ENCODE results near the gene CCDC24. TPM values are rescaled to one million over a fixed set of nuclear protein-coding genes. Genes with fewer than 3 reads are reported as not detected.
A peak's percentile ranks its signal among the peaks of the same experiment; 100 is the strongest.

CCDC24 gene
- total and polyA plus RNA-seq, 5 donors from 2014 or later: 0.18 to 1.8 (median 0.74) TPM

DNA sequence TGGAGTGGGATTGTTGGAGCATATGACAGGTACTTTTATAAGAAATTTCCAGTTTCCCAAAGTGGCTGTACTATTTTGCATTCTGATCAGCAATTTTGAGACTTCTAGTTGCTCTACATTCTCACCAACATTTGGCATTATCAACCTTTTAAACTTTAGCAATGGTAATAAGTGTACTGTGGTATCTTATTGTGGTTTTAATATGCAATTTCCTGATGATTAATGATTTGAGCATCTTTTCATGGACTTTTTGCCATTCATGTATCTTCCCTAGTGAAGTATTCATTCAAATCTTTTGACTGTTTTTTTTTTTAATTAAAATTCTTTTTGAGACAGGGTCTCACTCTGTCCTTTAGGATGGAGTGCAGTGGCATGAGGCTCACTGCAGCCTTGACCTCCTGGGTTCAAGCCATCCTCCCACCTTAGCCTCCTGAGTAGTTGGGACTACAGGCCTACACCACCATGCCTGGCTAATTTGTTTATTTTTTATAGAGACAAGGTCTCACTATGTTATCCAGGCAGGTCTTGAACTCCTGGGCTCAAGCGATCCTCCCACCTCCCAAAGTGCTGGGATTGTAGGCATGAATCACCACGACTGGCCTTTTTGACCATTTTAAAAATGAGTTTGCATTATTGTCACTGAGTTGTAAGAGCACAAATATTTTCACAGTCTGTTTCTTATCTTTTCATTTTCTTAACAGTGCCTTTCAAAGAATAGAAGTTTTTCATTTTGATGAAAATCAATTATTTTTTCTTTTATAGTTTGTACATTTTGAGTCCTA lies 47.7 kb downstream of the CCDC24 start:
- H3K9me3 Mint-ChIP-seq: no peaks in the 10 kb centered on the region
- no peak overlapping the region for H3K27ac Mint-ChIP-seq
- no peaks in the 10 kb centered on the region for H3K36me3 Mint-ChIP-seq
- no peak overlapping the region for H3K27ac ChIP-seq (ENCODE audit: insufficient read depth, low read length, poor library complexity, severe bottlenecking)
- no peaks in the 10 kb centered on the region for H3K4me1 Mint-ChIP-seq
- ATAC-seq (ENCODE audit: low read depth in 2 of 2): no peak
- H3K9me3 ChIP-seq (ENCODE audit: control insufficient read depth in 2 of 2, low read length in 2 of 2): no peaks in the 10 kb centered on the region
- DNase-seq: no peak
- H3K27me3 ChIP-seq (ENCODE audit: control insufficient read depth, insufficient read depth, low read length): peaks cover 2% of the 10 kb centered on the region
- peaks cover 16% of the 10 kb centered on the region for H3K27me3 Mint-ChIP-seq
- H3K36me3 ChIP-seq (ENCODE audit: control insufficient read depth, insufficient read depth, low read length): no peaks in the 10 kb centered on the region
- no peak overlapping the region for H3K4me3 Mint-ChIP-seq
- no peaks in the 10 kb centered on the region for H3K4me1 ChIP-seq (ENCODE audit: control insufficient read depth, insufficient read depth, low read length, poor library complexity, severe bottlenecking)
- H3K4me3 ChIP-seq (ENCODE audit: low read depth, low read length): no peak overlapping the region

DNA sequence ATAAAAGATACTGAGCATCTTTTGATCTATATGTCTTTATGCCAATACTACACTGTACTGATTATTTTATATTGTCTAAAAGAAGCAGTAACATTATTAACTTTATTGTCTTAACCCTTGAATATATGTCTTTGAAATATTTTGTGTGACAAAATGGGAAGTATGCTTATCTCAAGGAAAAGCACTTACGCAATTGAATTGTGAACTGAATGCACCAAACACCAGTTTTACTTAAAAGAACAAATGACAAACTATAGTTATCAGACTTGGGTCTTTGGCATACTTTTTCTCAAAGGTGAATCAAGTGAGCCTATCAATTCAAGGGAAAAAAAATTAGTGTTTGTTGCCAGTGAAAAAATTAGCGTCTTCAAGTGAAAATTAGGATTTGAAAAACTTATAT lies 49.0 kb downstream of the CCDC24 start:
- Mint-ChIP-seq H3K9me3 (no peaks in the 10 kb centered on the region), H3K27ac (no peak overlapping the region), H3K27me3 (peaks cover 18% of the 10 kb centered on the region), H3K4me3 (no peak overlapping the region), H3K36me3 (no peaks in the 10 kb centered on the region), H3K4me1 (no peaks in the 10 kb centered on the region)
- DNase-seq (no peak), ATAC-seq (ENCODE audit: low read depth in 2 of 2) (no peak)
- H3K36me3 ChIP-seq (ENCODE audit: control insufficient read depth, insufficient read depth, low read length): no peaks in the 10 kb centered on the region
- no peaks in the 10 kb centered on the region for H3K9me3 ChIP-seq (ENCODE audit: control insufficient read depth in 2 of 2, low read length in 2 of 2)
- no peak overlapping the region for H3K27ac ChIP-seq (ENCODE audit: insufficient read depth, low read length, poor library complexity, severe bottlenecking)
- H3K4me1 ChIP-seq (ENCODE audit: control insufficient read depth, insufficient read depth, low read length, poor library complexity, severe bottlenecking): no peaks in the 10 kb centered on the region
- peaks cover 2% of the 10 kb centered on the region for H3K27me3 ChIP-seq (ENCODE audit: control insufficient read depth, insufficient read depth, low read length)
- H3K4me3 ChIP-seq (ENCODE audit: low read depth, low read length): no peak overlapping the region

DNA sequence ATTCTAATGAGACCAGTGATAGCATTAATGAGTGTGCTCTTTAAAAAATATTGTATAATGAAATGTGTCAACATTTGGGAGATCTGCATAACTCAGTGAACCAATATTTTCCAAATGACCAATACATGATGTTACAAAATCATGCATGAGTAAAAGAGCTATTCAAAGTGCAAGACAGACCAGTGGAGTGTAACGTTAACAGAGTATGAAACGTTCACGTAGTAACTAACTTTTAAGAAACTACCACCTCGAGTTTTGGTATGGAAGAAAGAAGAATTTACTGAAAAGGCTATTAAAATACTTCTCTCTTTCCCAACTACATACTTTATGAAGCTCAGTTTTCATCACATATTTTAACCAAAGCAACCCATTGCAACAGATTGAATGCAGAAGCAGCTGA lies 49.4 kb downstream of the CCDC24 start:
- no peaks in the 10 kb centered on the region for H3K4me1 ChIP-seq (ENCODE audit: control insufficient read depth, insufficient read depth, low read length, poor library complexity, severe bottlenecking)
- H3K9me3 Mint-ChIP-seq: no peaks in the 10 kb centered on the region
- no peaks in the 10 kb centered on the region for H3K36me3 ChIP-seq (ENCODE audit: control insufficient read depth, insufficient read depth, low read length)
- H3K27ac Mint-ChIP-seq: no peak overlapping the region
- no peak overlapping the region for H3K27ac ChIP-seq (ENCODE audit: insufficient read depth, low read length, poor library complexity, severe bottlenecking)
- no peaks in the 10 kb centered on the region for H3K9me3 ChIP-seq (ENCODE audit: control insufficient read depth in 2 of 2, low read length in 2 of 2)
- no peak overlapping the region for H3K4me3 ChIP-seq (ENCODE audit: low read depth, low read length)
- ATAC-seq (ENCODE audit: low read depth in 2 of 2) (no peak), DNase-seq (no peak)
- H3K27me3 Mint-ChIP-seq: peaks cover 22% of the 10 kb centered on the region
- no peaks in the 10 kb centered on the region for H3K4me1 Mint-ChIP-seq
- no peak overlapping the region for H3K4me3 Mint-ChIP-seq
- H3K36me3 Mint-ChIP-seq: no peaks in the 10 kb centered on the region
- H3K27me3 ChIP-seq (ENCODE audit: control insufficient read depth, insufficient read depth, low read length): peaks cover 2% of the 10 kb centered on the region

DNA sequence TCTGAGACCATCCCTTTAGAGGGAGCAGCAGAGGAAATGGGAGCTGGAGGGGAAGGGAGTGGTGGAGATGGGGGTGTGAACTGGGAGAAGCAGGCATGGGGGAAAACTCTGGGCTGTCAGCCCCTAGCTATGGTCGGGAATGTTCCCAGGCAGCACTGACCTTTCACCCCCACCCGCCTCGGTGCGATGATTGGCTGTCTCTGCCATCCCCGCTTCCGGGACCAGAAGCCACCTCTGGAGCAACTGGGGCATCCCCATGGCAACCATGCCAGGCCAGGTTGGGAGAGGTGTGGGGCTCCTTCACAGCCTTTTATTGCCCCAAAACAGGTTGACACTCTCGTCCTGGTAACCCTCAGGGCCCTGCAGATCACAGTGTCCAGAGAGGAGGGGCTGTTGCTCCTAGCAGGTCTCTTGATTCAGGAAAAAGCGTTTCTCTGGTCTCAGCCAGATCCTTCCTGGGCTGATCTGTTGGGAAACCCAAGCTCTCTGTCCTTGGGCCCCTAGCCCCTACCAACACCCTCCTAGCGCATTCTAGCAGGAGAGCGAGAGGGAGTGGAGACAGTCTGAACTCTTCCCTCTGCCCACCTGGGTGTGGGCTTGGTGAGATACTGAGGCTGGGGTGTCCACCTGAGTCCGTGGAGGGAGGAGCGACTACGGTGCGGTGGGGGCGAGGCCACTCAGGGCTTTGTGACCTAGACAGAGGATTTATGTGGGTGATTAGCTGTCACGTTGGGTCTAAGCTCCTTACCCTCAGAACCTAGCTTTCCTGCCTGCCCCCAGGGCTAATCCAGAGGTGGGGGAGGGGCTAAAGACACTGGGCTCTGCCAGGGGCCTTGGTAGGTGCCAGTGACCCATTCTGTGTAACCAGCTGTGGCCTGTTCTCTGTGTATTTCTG lies 52.0 kb downstream of the CCDC24 start:
- Mint-ChIP-seq H3K4me3 (no peak overlapping the region), H3K4me1 (peaks cover 0 to 6% (median 1%) of the 10 kb centered on the region in 4 donors), H3K27me3 (peaks cover 34% of the 10 kb centered on the region), H3K27ac (no peak overlapping the region), H3K36me3 (no peaks in the 10 kb centered on the region), H3K9me3 (no peaks in the 10 kb centered on the region)
- Histone ChIP-seq H3K27me3 (ENCODE audit: control insufficient read depth, insufficient read depth, low read length) (peaks cover 2% of the 10 kb centered on the region), H3K36me3 (ENCODE audit: control insufficient read depth, insufficient read depth, low read length) (no peaks in the 10 kb centered on the region), H3K9me3 (ENCODE audit: control insufficient read depth in 2 of 2, low read length in 2 of 2) (no peaks in the 10 kb centered on the region), H3K4me1 (ENCODE audit: control insufficient read depth, insufficient read depth, low read length, poor library complexity, severe bottlenecking) (no peaks in the 10 kb centered on the region), H3K27ac (ENCODE audit: insufficient read depth, low read length, poor library complexity, severe bottlenecking) (no peak overlapping the region), H3K4me3 (ENCODE audit: low read depth, low read length) (no peak overlapping the region)
- DNase-seq (no peak), ATAC-seq (ENCODE audit: low read depth in 2 of 2) (no peak)

DNA sequence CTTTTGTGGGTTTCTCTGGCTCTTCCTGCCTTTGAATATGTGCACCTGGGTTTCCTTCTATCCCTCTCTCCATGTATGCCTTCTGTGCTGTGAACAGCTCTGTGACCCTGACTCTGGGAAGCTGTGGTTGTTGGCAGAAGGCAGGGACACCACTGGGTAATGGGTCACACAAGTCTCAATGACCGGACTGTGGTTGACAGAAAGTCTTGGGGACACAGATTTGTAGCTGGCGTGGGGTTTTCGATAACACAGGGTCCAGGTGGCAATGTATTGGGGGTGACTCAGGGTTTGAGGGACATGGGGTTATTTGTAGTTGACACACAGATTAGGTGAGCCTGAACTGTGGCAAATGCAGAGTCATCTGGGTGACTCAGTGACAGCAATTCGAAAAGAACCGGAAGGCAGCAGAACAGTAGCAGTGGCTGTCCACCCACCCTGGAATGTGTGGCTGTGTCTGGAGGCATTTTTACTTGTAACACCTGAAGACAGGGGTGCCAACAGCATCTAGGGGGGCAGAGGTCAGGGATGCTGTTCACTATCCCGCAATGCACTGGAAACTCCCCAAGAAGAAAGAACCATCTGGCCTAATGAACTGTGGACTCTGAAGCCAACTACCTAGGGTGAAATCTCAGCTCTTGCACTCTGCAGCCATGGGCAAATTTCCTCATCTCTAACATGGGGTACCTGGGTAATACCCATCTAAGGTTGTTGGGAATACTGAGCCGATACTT lies 52.8 kb downstream of the CCDC24 start:
- Histone ChIP-seq H3K9me3 (ENCODE audit: control insufficient read depth in 2 of 2, low read length in 2 of 2) (no peaks in the 10 kb centered on the region), H3K27me3 (ENCODE audit: control insufficient read depth, insufficient read depth, low read length) (peaks cover 2% of the 10 kb centered on the region), H3K36me3 (ENCODE audit: control insufficient read depth, insufficient read depth, low read length) (no peaks in the 10 kb centered on the region), H3K4me3 (ENCODE audit: low read depth, low read length) (no peak overlapping the region), H3K4me1 (ENCODE audit: control insufficient read depth, insufficient read depth, low read length, poor library complexity, severe bottlenecking) (no peaks in the 10 kb centered on the region), H3K27ac (ENCODE audit: insufficient read depth, low read length, poor library complexity, severe bottlenecking) (no peak overlapping the region)
- H3K9me3 Mint-ChIP-seq: no peaks in the 10 kb centered on the region
- DNase-seq (no peak), ATAC-seq (ENCODE audit: low read depth in 2 of 2) (no peak)
- H3K4me3 Mint-ChIP-seq: no peak overlapping the region
- peaks cover 30% of the 10 kb centered on the region for H3K27me3 Mint-ChIP-seq
- no peaks in the 10 kb centered on the region for H3K36me3 Mint-ChIP-seq
- no peak overlapping the region for H3K27ac Mint-ChIP-seq
- H3K4me1 Mint-ChIP-seq: peaks cover 0 to 6% (median 1%) of the 10 kb centered on the region in 4 donors

DNA sequence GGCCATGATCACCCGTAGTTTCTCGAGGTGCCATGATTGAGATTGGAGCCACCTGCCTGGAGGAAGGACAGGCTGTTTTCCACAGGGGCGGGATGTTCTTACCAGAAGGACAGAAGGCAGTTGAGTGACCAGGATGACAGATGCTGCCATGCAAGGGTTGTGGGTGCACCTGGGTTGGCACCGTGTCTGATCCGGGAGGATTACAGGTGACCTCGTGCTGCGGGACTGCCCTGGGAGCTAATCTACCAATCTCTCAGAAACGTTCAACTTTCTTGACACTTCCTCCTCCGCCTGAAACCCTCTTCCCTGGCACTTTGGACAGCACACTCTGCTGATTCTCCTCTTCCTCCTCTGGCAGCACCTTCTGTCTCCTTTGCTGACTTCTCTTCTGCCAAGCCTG lies 53.7 kb downstream of the CCDC24 start:
- peak overlapping the region in 1 of 4 donors; percentile 44 for H3K4me3 Mint-ChIP-seq
- no peak overlapping the region for H3K27ac ChIP-seq (ENCODE audit: insufficient read depth, low read length, poor library complexity, severe bottlenecking)
- ATAC-seq (ENCODE audit: low read depth in 2 of 2) (no peak), DNase-seq (no peak)
- no peaks in the 10 kb centered on the region for H3K9me3 Mint-ChIP-seq
- H3K4me1 ChIP-seq (ENCODE audit: control insufficient read depth, insufficient read depth, low read length, poor library complexity, severe bottlenecking): no peaks in the 10 kb centered on the region
- peaks cover 2% of the 10 kb centered on the region for H3K27me3 ChIP-seq (ENCODE audit: control insufficient read depth, insufficient read depth, low read length)
- H3K27ac Mint-ChIP-seq: no peak overlapping the region
- H3K4me1 Mint-ChIP-seq: peaks cover 0 to 6% (median 1%) of the 10 kb centered on the region in 4 donors
- no peak overlapping the region for H3K4me3 ChIP-seq (ENCODE audit: low read depth, low read length)
- H3K36me3 Mint-ChIP-seq: no peaks in the 10 kb centered on the region
- no peaks in the 10 kb centered on the region for H3K9me3 ChIP-seq (ENCODE audit: control insufficient read depth in 2 of 2, low read length in 2 of 2)
- no peaks in the 10 kb centered on the region for H3K36me3 ChIP-seq (ENCODE audit: control insufficient read depth, insufficient read depth, low read length)
- H3K27me3 Mint-ChIP-seq: peaks cover 30% of the 10 kb centered on the region
